Dermis microvascular lymphatic vessel endothelial cell (primary cell): ENCODE measurements around the gene BZW1. TPM values are rescaled to one million over a fixed set of nuclear protein-coding genes. Genes with fewer than 3 reads are reported as not detected.

ENCODE experiments used
- DNase-seq, 2 donors: peaks; one replicate each; pipeline versions ENCODE4 v3.0.0 to v3.0.0-alpha.2; 2010; ENCODE audit warnings: low read depth in 2 of 2
- total RNA-seq: library from RNA; depleted of rRNA; stranded (reverse); fragments of >200 nt; gene quantifications from 2 replicates; pipeline ENCODE4 v1.2.1, GENCODE V29; 2014

BZW1 gene
- total RNA-seq, 1 donor from 2014 or later: 560 TPM

- no peak for DNase-seq
Measured at GRCh38 chr2:200873560-200873959, 61.9 kb downstream of the BZW1 start.

Other genes with a start within 250 kb of the BZW1 start
- 0.76 and 5.4 TPM in 2 replicates for gene AOX1, start 225.9 kb upstream of the BZW1 start, total RNA-seq
- gene CLK1, start 52.7 kb downstream of the BZW1 start, total RNA-seq: 53.3 and 73.3 TPM in 2 replicates
- gene PPIL3, start 77.2 kb downstream of the BZW1 start, total RNA-seq: 22.5 and 23.4 TPM in 2 replicates
- 12.6 and 14.4 TPM in 2 replicates for gene NIF3L1, start 77.5 kb downstream of the BZW1 start, total RNA-seq
- 13.8 and 16.9 TPM in 2 replicates for gene ORC2, start 151.8 kb downstream of the BZW1 start, total RNA-seq